ENCODE measurements around the gene TIMP3.

Gene TIMP3

DNA sequence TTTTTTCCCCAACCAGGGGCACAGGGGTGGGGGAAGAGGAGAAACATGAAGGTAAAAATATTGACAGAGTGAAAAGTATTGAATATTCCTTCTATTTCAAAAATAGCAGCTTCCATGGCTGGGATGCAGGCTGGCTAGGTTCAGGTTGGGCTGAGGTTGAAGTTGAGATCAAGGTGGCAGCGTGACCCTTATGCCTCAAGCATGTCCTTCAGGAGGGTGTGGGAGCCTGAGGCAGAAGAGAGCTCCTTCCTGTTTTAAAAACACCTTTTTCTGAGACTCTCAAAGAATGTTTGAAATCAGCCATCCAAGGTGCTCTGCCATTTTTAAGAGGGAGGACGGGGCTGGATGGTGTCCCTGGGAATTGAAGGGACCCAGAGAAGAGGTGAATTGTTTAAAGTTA lies 29.5 kb downstream of the TIMP3 start:
- no peak for DNase-seq (ENCODE audit: extremely low read depth, low read depth)
- TF ChIP-seq, protein P1, sequence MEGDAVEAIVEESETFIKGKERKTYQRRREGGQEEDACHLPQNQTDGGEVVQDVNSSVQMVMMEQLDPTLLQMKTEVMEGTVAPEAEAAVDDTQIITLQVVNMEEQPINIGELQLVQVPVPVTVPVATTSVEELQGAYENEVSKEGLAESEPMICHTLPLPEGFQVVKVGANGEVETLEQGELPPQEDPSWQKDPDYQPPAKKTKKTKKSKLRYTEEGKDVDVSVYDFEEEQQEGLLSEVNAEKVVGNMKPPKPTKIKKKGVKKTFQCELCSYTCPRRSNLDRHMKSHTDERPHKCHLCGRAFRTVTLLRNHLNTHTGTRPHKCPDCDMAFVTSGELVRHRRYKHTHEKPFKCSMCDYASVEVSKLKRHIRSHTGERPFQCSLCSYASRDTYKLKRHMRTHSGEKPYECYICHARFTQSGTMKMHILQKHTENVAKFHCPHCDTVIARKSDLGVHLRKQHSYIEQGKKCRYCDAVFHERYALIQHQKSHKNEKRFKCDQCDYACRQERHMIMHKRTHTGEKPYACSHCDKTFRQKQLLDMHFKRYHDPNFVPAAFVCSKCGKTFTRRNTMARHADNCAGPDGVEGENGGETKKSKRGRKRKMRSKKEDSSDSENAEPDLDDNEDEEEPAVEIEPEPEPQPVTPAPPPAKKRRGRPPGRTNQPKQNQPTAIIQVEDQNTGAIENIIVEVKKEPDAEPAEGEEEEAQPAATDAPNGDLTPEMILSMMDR (IDR thresholded peaks at IDR 0.05; ENCODE audit: low read depth, low read length) = no peak

DNA sequence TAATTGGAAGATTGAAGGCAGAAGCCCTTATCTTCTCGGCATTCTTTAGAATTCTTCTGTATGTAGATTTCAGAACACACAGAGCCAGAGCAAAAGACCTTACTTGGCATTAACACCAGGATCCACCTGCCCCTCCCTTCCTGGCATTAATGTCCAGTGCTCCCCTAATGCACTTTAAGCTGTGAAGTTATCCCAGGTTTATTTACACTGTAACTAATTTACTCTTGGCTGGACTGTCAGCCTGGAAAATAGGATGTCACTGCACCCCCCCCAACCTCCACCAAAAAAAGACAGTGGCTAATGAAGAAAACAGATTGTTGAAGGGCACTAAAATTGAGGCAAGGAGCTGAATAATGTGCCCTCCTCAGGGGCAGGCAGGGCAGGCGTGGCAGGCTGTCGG lies 30.1 kb downstream of the TIMP3 start:
- no peak for DNase-seq (ENCODE audit: extremely low read depth, low read depth)
- TF ChIP-seq, protein P1 (IDR thresholded peaks at IDR 0.05; ENCODE audit: low read depth, low read length) = no peak

DNA sequence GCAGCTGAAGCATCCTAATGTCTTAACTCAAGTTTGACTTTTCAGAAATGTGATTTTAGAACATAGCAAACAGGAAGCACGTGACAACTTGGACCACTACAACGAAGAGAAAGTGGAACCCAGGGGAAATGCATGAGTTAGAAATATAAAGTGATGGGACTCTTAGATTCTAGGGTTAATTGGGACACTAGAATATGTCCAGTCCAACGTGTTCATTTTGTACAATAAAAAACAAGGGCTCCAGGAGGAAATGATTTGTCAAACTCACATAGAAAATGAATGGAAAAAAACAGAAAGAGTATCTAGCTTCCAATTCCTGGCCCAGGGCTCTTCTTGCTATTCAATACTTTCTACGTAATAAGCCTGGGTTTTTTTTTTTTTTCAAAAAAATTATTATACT lies 30.7 kb downstream of the TIMP3 start:
- DNase-seq (ENCODE audit: extremely low read depth, low read depth) = no peak
- TF ChIP-seq, protein P1 (IDR thresholded peaks at IDR 0.05; ENCODE audit: low read depth, low read length) = no peak

DNA sequence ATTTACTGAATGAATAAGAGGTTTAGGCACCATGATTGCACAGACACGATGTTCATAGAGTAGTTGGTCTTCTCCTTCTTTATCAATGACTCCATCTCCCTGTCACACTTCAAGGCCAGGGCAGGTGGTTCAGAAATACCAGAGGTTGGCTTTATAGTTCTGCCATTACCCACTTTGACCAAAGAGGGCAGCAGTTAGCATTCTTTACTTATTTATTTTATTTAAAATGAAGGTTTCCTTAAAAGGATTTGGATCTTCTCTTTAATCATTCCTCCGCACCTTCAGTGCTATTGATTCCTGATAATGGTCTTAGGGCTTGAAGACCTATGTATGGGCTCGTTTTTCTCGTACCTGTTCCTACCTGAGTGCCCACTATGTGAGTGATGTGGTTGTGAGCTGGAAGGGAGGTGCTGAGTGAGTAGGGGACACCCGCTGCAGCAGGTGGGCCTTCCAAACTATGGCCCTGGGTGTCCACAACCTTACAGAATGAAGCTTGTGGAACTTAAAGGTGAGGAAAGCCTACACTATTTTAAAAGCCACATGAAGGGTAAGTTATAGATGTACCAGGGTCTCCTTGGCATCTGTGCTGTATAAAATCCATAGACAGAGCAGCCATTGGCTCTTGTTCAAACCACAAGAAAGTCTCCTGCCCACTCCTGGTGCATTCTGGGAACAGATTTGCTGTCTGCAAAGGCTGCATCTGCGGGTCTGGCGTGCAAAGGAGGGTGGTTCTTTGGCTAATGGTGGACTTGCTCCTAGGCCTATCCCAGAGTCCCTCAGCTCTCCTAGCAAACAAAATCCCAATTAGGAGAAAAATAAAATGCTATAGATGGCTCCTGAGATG lies 35.0 kb downstream of the TIMP3 start:
- DNase-seq (ENCODE audit: extremely low read depth, low read depth) = no peak
- TF ChIP-seq, protein P1 (IDR thresholded peaks at IDR 0.05; ENCODE audit: low read depth, low read length) = peak; percentile 42

DNA sequence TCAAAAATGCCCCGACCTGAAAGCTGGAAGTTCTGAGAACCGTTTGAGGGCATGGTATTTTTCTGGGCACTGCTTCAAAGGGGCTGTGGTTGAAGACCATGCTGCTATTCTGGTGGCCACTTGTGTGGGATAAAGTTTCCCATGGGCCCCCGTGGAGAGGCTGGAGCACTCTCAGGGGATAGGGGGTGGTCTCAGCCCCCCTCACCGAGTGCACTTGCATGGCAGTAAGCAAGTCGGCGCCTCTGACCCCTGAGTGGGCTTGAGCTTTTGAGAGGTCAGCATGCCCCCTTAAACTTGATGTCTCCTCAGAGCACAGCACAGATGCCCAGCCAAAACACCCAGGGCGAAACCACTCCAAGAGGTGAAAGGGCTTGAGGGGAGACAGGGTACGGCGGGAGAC lies 35.6 kb downstream of the TIMP3 start:
- TF ChIP-seq, protein P1 (IDR thresholded peaks at IDR 0.05; ENCODE audit: low read depth, low read length) = no peak
- DNase-seq (ENCODE audit: extremely low read depth, low read depth) = no peak

DNA sequence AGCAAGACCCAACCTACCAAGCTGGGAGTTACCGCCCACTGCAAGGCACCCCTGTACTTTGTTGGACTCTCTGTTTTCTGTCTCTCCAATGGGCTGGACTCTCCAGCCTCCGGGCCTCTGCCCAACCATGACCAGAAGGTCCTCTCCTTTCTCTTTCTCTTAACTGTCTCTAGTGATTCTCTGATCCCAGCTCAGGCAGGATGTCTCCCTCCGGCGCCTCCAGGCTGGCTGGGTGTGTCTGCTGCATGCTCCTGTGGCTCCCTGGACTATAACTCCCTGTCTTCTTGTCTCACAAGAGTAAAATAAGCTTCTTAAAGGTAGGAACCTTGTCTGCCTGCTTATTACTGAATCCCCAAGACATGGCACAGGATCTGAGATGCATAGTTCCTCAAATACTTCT lies 36.3 kb downstream of the TIMP3 start:
- DNase-seq (ENCODE audit: extremely low read depth, low read depth) = no peak
- TF ChIP-seq, protein P1 (IDR thresholded peaks at IDR 0.05; ENCODE audit: low read depth, low read length) = no peak

DNA sequence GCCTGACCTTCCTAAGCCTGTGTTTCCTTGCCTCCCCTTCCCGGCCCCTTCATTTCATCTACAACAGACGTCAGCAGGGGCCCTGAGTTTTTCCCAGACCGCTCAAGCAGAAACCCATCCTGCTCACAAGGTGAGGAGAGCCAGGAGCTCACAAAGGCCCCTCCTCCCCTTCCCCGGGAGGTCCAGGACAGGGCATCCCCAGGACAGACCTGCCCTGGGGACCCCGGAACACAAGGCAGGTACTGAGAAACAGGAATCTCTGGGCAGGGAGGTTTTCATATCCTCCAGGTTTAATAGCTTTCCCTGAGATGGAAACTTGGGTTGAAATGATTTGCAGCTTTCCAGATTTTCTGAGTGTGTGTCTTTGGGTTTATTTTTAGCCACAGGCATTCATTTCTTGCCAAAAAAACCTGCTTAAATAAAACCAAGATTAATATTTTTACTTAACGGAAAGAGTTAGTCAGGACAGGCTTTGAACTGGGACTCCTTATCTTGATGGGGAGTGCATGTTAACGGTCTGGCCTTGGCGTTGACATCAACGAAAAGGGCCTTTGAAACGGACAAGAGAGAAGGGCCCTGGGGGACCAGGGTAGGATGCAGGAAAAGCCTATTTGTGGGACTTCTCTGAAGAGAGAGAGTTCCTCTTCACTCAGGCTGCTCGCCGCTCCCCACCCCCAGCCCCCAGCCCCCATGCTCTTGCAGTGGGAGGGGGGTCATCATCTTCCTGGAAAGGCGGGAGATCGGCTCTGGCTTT lies 38.5 kb downstream of the TIMP3 start:
- TF ChIP-seq, protein P1 (IDR thresholded peaks at IDR 0.05; ENCODE audit: low read depth, low read length) = no peak
- DNase-seq (ENCODE audit: extremely low read depth, low read depth) = no peak
